IPS-20b (cell line): ENCODE measurements around the gene FAM50B.

Source experiments
- H3K27ac ChIP-seq: one replicate; pipeline ENCODE4 v1.5.1; 2013; ENCODE audit warnings: low read length
- H3K27me3 ChIP-seq: 2 replicates; pipeline ENCODE4 v1.6.1; 2013; ENCODE audit warnings: mild to moderate bottlenecking, low read length, inconsistent platforms; ENCODE audit not compliant: insufficient read depth
- H3K36me3 ChIP-seq: 2 replicates; pipeline ENCODE4 v1.6.1; 2013; ENCODE audit warnings: low read depth, mild to moderate bottlenecking, inconsistent platforms, low read length, moderate library complexity; ENCODE audit not compliant: insufficient read depth
- H3K4me1 ChIP-seq: 2 replicates; pipeline ENCODE4 v1.6.1; 2013; ENCODE audit warnings: mild to moderate bottlenecking, control low read depth, inconsistent platforms, low read length, moderate library complexity; ENCODE audit not compliant: insufficient read depth
- H3K4me3 ChIP-seq: 2 replicates; pipeline ENCODE4 v1.5.1; 2013; ENCODE audit warnings: mild to moderate bottlenecking, low read length, inconsistent platforms
- H3K9ac ChIP-seq: 2 replicates; pipeline ENCODE4 v1.6.1; 2013; ENCODE audit warnings: low read depth, mild to moderate bottlenecking, inconsistent platforms, low read length, moderate library complexity
- H3K9me3 ChIP-seq: 2 replicates; pipeline ENCODE4 v1.6.1; 2013; ENCODE audit warnings: mild to moderate bottlenecking, low read depth, low read length, inconsistent platforms; ENCODE audit not compliant: insufficient read depth

Gene FAM50B

GRCh38 chr6:3823671-3824070 is 25.5 kb upstream of the FAM50B start:
- no peaks in the 10 kb centered on the region for H3K36me3 ChIP-seq
- H3K27ac ChIP-seq = no peak overlapping the region
- no peak overlapping the region for H3K9ac ChIP-seq
- H3K27me3 ChIP-seq = peaks cover 13% of the 10 kb centered on the region; the same call in 1 of the 2 replicates
- no peaks in the 10 kb centered on the region for H3K9me3 ChIP-seq
- H3K4me3 ChIP-seq = no peak overlapping the region
- no peaks in the 10 kb centered on the region; the same call in 1 of the 2 replicates for H3K4me1 ChIP-seq

DNA sequence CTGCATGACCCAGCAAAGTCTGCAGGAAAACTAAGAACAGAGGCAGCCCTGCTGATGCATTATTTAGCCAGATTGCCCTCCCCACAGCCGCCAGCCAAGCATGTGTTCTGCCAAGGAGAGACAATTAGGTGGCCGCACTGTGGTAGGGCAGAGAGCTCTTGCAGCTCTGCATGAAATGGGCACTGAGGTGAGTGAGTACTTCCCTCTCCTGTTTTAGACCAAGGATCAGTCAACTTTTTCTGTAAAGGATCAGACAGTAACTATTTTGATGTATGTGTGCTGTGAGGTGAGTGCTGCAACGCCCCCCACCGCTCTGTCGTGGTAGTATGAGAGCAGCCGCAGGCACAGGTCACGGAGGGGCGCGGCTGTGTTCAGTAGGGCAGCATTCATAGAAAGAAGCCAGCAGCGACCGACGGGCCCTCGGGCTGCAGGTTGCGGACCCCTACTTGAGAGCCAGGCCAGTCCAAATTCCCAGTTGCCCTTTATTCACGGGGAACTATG is 23.8 kb upstream of the FAM50B start:
- Histone ChIP-seq H3K9ac (no peak overlapping the region), H3K4me1 (no peaks in the 10 kb centered on the region; the same call in 1 of the 2 replicates), H3K9me3 (no peaks in the 10 kb centered on the region), H3K4me3 (no peak overlapping the region), H3K36me3 (no peaks in the 10 kb centered on the region), H3K27ac (no peak overlapping the region), H3K27me3 (peaks cover 11% of the 10 kb centered on the region; the same call in 1 of the 2 replicates)

DNA sequence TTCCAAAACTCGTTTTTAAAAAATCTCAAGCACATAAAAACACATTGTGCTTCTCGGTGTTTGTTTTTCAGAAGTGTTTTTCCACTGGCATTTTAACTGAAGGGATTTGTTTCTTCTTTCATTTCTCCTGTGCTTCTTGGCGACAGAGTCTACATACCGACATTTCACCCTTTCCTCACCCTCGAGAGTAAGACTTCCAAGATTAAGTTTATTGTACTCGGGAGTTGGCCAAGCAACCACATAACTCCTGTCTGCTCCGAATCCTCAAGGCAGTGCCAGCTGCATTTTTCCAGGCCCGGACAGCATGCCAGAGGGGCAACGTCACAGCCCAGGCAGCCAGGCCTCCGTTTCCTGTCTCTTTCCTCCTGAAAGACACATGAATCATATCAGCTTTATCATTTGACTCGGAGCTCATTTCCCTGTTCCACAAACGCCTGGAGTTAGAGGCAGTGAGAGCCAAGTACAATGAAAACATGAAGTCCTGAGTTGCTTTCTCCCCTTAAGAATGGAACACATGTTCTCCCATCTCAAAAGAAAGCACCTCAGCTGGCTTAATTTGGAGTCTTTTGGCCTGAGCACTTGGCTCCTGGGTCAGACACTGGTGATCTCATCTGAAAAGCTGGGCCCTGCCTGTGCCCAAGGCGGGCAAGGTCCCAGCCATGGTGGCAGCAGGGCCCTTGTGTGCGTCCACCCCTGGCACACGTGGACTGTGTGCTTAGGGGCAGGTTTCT is 23.2 kb upstream of the FAM50B start:
- H3K27ac ChIP-seq = no peak overlapping the region
- H3K4me3 ChIP-seq = no peak overlapping the region
- no peaks in the 10 kb centered on the region for H3K36me3 ChIP-seq
- H3K27me3 ChIP-seq = peaks cover 5% of the 10 kb centered on the region; the same call in 1 of the 2 replicates
- no peaks in the 10 kb centered on the region; the same call in 1 of the 2 replicates for H3K4me1 ChIP-seq
- no peaks in the 10 kb centered on the region for H3K9me3 ChIP-seq
- no peak overlapping the region for H3K9ac ChIP-seq

DNA sequence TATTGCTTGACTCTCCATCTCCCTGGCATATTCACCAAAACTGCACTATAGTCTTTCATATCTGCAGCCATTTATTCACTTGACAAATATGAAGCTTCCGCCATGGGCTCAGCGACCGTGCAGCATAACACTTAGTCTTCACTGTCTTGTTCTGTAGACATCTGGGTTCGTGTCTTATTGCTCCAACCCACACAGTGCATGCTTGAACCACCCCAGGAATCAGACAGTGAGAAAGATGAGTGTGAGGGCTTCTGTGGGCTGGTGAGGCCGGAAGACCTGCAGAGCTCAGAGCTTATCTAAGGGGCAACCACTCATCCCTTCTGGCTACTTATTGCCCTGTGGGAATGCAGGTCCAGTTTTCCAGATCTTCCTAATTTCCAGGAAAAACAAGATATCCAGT is 19.9 kb upstream of the FAM50B start:
- H3K9ac ChIP-seq = no peak overlapping the region
- no peak overlapping the region for H3K27ac ChIP-seq
- no peak overlapping the region for H3K4me3 ChIP-seq
- H3K27me3 ChIP-seq = no peaks in the 10 kb centered on the region
- no peaks in the 10 kb centered on the region for H3K4me1 ChIP-seq
- no peaks in the 10 kb centered on the region for H3K36me3 ChIP-seq
- H3K9me3 ChIP-seq = no peaks in the 10 kb centered on the region

GRCh38 chr6:3830806-3831205 is 18.4 kb upstream of the FAM50B start:
- Histone ChIP-seq H3K4me3 (no peak overlapping the region), H3K9me3 (no peaks in the 10 kb centered on the region), H3K9ac (no peak overlapping the region), H3K36me3 (no peaks in the 10 kb centered on the region), H3K4me1 (no peaks in the 10 kb centered on the region), H3K27me3 (no peaks in the 10 kb centered on the region), H3K27ac (no peak overlapping the region)

- H3K9me3 ChIP-seq = no peaks in the 10 kb centered on the region
- H3K36me3 ChIP-seq = no peaks in the 10 kb centered on the region
- no peak overlapping the region for H3K4me3 ChIP-seq
- H3K9ac ChIP-seq = no peak overlapping the region
- no peaks in the 10 kb centered on the region for H3K27me3 ChIP-seq
- no peaks in the 10 kb centered on the region for H3K4me1 ChIP-seq
- H3K27ac ChIP-seq = no peak overlapping the region
Measured at GRCh38 chr6:3831761-3832530, 17.2 kb upstream of the FAM50B start.

DNA sequence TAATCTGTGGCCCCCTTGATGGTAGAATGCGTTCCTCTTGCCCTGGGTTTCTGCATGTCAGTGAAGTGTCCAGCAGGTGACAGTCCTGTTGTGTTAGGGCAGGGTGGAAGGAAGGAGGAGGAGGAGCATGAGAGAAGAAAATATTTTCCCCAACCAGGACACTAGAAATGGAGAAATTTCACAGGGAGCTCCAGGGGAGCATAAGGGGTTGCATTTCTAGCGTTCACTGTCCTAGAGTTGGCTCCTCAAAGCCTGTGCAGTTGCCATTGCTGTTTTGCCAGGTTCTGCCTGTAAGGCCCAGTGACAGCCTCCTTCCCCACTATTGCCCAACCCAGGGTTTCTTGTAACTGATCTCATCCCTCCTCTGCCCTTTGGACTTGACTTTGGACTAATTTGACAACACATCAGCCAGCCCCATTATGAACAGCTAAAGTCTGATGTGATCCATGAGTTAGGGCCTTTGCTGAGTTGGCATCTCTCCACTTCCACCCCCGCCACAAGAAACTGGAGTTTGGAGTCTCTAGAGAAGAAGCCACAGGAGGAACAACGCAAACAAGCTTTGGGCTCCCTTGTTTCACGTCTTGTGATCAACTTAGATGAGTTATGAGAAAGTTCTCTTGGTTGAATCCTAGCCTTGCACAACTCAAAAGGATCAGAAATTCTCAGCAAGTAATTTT is 14.0 kb upstream of the FAM50B start:
- no peak overlapping the region for H3K27ac ChIP-seq
- no peaks in the 10 kb centered on the region for H3K27me3 ChIP-seq
- H3K4me1 ChIP-seq = no peaks in the 10 kb centered on the region
- H3K4me3 ChIP-seq = no peak overlapping the region
- H3K36me3 ChIP-seq = no peaks in the 10 kb centered on the region
- no peak overlapping the region for H3K9ac ChIP-seq
- H3K9me3 ChIP-seq = no peaks in the 10 kb centered on the region

DNA sequence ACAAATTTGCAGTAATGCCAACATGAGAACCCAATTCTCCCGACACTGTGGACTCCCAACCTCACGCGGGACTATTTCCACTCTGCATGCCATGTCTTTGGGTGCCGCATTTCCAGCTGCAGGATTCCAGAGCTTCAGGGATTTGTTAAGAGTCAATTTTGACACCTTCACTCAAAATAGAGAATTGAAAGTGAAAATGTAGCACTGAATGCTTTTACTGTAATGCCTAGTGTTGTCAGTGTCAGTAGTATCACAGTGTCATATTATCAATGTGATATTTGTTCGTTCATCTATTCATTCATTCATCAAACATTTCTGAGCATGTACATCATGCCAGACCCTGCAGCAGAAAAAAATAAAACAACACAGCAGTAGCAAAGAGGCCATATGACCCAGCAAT is 13.4 kb upstream of the FAM50B start:
- no peaks in the 10 kb centered on the region for H3K27me3 ChIP-seq
- H3K9me3 ChIP-seq = no peaks in the 10 kb centered on the region
- no peaks in the 10 kb centered on the region for H3K36me3 ChIP-seq
- no peak overlapping the region for H3K4me3 ChIP-seq
- H3K4me1 ChIP-seq = no peaks in the 10 kb centered on the region
- H3K27ac ChIP-seq = no peak overlapping the region
- no peak overlapping the region for H3K9ac ChIP-seq

GRCh38 chr6:3836566-3836965 is 12.6 kb upstream of the FAM50B start:
- Histone ChIP-seq H3K27ac (no peak overlapping the region), H3K36me3 (no peaks in the 10 kb centered on the region), H3K27me3 (no peaks in the 10 kb centered on the region), H3K9ac (no peak overlapping the region), H3K4me1 (no peaks in the 10 kb centered on the region), H3K9me3 (no peaks in the 10 kb centered on the region), H3K4me3 (no peak overlapping the region)

DNA sequence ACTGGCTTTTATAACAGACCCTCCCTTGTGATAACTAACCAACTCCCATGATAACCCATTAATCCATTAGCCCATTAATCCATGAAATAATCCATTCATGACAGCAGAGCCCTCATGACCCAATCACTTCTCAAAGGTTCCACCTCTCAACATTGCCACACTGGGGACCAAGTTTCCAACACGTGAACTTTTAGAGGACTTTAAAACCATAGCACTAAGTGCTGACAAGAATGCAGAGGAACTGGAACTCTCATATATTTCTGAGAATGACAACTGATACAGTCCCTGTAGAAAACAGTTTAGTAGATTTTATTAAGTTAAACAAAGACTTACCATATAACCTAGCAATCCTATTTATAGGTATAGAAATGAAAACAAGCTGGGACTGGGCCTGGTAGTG is 11.4 kb upstream of the FAM50B start:
- Histone ChIP-seq H3K4me3 (no peak overlapping the region), H3K9me3 (no peaks in the 10 kb centered on the region), H3K27ac (no peak overlapping the region), H3K27me3 (no peaks in the 10 kb centered on the region), H3K36me3 (no peaks in the 10 kb centered on the region), H3K9ac (no peak overlapping the region), H3K4me1 (no peaks in the 10 kb centered on the region)

GRCh38 chr6:3838992-3839867 is 9.9 kb upstream of the FAM50B start:
- H3K9ac ChIP-seq = no peak overlapping the region
- no peaks in the 10 kb centered on the region; the same call in 1 of the 2 replicates for H3K4me1 ChIP-seq
- H3K36me3 ChIP-seq = no peaks in the 10 kb centered on the region
- H3K4me3 ChIP-seq = no peak overlapping the region
- no peaks in the 10 kb centered on the region for H3K27me3 ChIP-seq
- no peaks in the 10 kb centered on the region for H3K9me3 ChIP-seq
- H3K27ac ChIP-seq = no peak overlapping the region
